Stomach (tissue), 9 donors: Measurements from ENCODE around the gene C16orf78. TPM values are rescaled to one million over a fixed set of nuclear protein-coding genes. Genes with fewer than 3 reads are reported as not detected.

ENCODE experiments used
- DNase-seq, 2 donors: peaks; one replicate each; pipeline versions ENCODE4 v3.0.0 to v3.0.0-alpha.2; 2013 to 2019
- H3K27ac ChIP-seq, 5 donors: fragments of 200-600 bp in 4 of 5; sonication (generic) in 4 of 5; one replicate each; pipeline ENCODE4 v1.5.1; 2013 to 2019; ENCODE audit warnings: mild to moderate bottlenecking in 1 of 5, moderate library complexity in 1 of 5
- H3K27me3 ChIP-seq, 3 donors: fragments of 200-600 bp; sonication (generic); one replicate each; pipeline ENCODE4 v1.5.1; 2017 to 2019; ENCODE audit warnings: mixed run types in 1 of 3
- H3K36me3 ChIP-seq, 4 donors: fragments of 200-600 bp; sonication (generic); 1 replicate in 3 of 4; 2 replicates in 1 of 4; pipeline ENCODE4 v1.5.1; 2016 to 2019
- H3K4me1 ChIP-seq, 4 donors: fragments of 200-600 bp; sonication (generic); one replicate each; pipeline ENCODE4 v1.5.1; 2016 to 2019
- H3K4me3 ChIP-seq, 4 donors: fragments of 200-600 bp; sonication (generic) in 3 of 4; one replicate each; pipeline ENCODE4 v1.5.1; 2016 to 2019; ENCODE audit warnings: mild to moderate bottlenecking in 1 of 4
- H3K9me3 ChIP-seq, 4 donors: fragments of 200-600 bp; sonication (generic); one replicate each; pipeline ENCODE4 v1.5.1; 2016 to 2019
- CTCF ChIP-seq, 7 experiments: fragments of 450-650 bp in 4 of 7; fragments of 200-600 bp in 3 of 7; sonication (generic) in 3 of 7; IDR thresholded peaks; one replicate each; pipeline ENCODE4 v1.5.1; 2016 to 2019; ENCODE audit warnings: antibody characterized with exemption in 7 of 7, control low read depth in 2 of 7, mild to moderate bottlenecking in 1 of 7
- EP300 ChIP-seq: sonication (generic); formaldehyde crosslinking; IDR thresholded peaks from one replicate; pipeline ENCODE4 v1.6.1; 2017; ENCODE audit warnings: antibody characterized with exemption
- POLR2A ChIP-seq, 4 donors: fragments of 450-650 bp; IDR thresholded peaks; one replicate each; pipeline ENCODE4 v1.6.1; 2016; ENCODE audit warnings: antibody characterized with exemption in 4 of 4, control low read depth in 2 of 4, mild to moderate bottlenecking in 1 of 4, moderate library complexity in 1 of 4
- POLR2AphosphoS5 ChIP-seq, 3 donors: sonication (generic); formaldehyde crosslinking; IDR thresholded peaks; one replicate each; pipeline ENCODE4 v1.6.1; 2016; ENCODE audit warnings: antibody characterized with exemption in 3 of 3
- WGBS, 5 donors: extraction: QIAGEN DNeasy Blood & Tissue Kit in 3 of 5; methylation state at CpG; one replicate each; pipeline versions ENCODE4 v1.1.5 to v1.1.7; 2013 to 2018; 5-methylcytosine and 5-hydroxymethylcytosine counted together
- intact Hi-C: fragments of 100-400 bp; cut with DNase I; formaldehyde crosslinking; loops from one replicate; pipeline ENCODE4 v1.15.1; 2023; ENCODE audit warnings: low total_unique reads
- polyA plus RNA-seq, 3 donors: library from polyadenylated mRNA; stranded (reverse); fragments of 200-250 nt; gene quantifications; one replicate each; pipeline ENCODE4 v1.2.3, GENCODE V29; 2013
- total RNA-seq, 5 donors: library from RNA; depleted of rRNA; stranded (reverse); fragments of >200 nt; gene quantifications; one replicate each; pipeline versions ENCODE4 v1.1.0 to v1.2.3, GENCODE V29; 2014 to 2016
- donor health status: healthy with polysubstance abuse.
- donor health status: Bipolar disorder and iron deficiency.
- donor health status: healthy.

The C16orf78 gene
- total and polyA plus RNA-seq, 8 donors: not detected

GRCh38 chr16:49398761-49399160 lies 25.2 kb downstream of the C16orf78 start:
- intact Hi-C loops: no loop called here
- DNase-seq: no peak
- no peak overlapping the region for H3K4me3 ChIP-seq
- peaks cover 0 to 9% (median 4%) of the 10 kb centered on the region in 4 donors for H3K9me3 ChIP-seq
- H3K27me3 ChIP-seq: peaks cover 0 to 20% (median 0%) of the 10 kb centered on the region in 3 donors
- TF ChIP-seq EP300 (no peak), CTCF (IDR thresholded peaks at IDR 0.05) (no peak), POLR2AphosphoS5 (IDR thresholded peaks at IDR 0.05) (no peak), POLR2A (IDR thresholded peaks at IDR 0.05) (no peak)
- H3K27ac ChIP-seq: no peak overlapping the region
- H3K36me3 ChIP-seq: no peaks in the 10 kb centered on the region
- WGBS, 5 donors: 84 to 90% (median 88%) methylated on average over 6 of the region's 6 CpGs
- no peaks in the 10 kb centered on the region for H3K4me1 ChIP-seq

- Histone ChIP-seq H3K4me1 (no peaks in the 10 kb centered on the region), H3K27ac (no peak overlapping the region)
- WGBS, 5 donors: 61 to 76% (median 69%) methylated on average over 9 of the region's 9 CpGs
These were observed 26.2 kb downstream of the C16orf78 start for GRCh38 chr16:49399594-49400364.

DNA sequence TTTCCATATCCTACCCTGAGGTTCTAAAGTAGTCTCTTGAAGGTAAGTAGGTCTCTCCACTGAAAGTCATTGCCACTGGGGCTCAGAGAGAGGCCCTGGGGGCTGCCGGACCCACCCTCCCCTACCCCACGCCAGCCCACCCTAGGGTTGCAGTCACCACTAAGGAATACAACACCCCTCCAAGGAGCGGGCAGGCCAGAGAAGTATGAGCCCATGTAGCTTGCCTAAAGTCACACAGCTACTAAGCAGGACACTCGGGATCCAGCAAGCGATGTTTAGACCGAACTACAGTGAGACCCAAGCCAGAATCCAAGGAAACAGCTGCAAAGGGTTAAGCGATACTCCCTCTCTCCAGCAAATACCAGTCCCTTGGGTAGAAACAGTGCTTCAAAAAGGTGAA lies 27.0 kb downstream of the C16orf78 start:
- Histone ChIP-seq H3K36me3 (no peaks in the 10 kb centered on the region), H3K27me3 (peaks cover 0 to 12% (median 0%) of the 10 kb centered on the region in 3 donors), H3K9me3 (peaks cover 0 to 9% (median 4%) of the 10 kb centered on the region in 4 donors), H3K27ac (no peak overlapping the region), H3K4me3 (no peak overlapping the region), H3K4me1 (no peaks in the 10 kb centered on the region)
- intact Hi-C loops: no loop called here
- TF ChIP-seq CTCF (IDR thresholded peaks at IDR 0.05) (no peak), POLR2A (IDR thresholded peaks at IDR 0.05) (no peak), EP300 (no peak), POLR2AphosphoS5 (IDR thresholded peaks at IDR 0.05) (no peak)
- whole genome bisulfite sequencing, 5 donors: 90 to 95% (median 92%) methylated on average over 7 of the region's 7 CpGs
- no peak for DNase-seq

More at GRCh38 chr16:49399594-49400364, 26.2 kb downstream of the C16orf78 start:
- intact Hi-C loops: no loop called here
- Histone ChIP-seq H3K36me3 (no peaks in the 10 kb centered on the region), H3K4me3 (no peak overlapping the region), H3K27me3 (peaks cover 0 to 20% (median 0%) of the 10 kb centered on the region in 3 donors), H3K9me3 (peaks cover 0 to 9% (median 4%) of the 10 kb centered on the region in 4 donors)
- TF ChIP-seq EP300: no peak
- TF ChIP-seq CTCF (IDR thresholded peaks at IDR 0.05): no peak
- TF ChIP-seq POLR2AphosphoS5 (IDR thresholded peaks at IDR 0.05): no peak
- no peak for TF ChIP-seq POLR2A (IDR thresholded peaks at IDR 0.05)
- DNase-seq: no peak

DNA sequence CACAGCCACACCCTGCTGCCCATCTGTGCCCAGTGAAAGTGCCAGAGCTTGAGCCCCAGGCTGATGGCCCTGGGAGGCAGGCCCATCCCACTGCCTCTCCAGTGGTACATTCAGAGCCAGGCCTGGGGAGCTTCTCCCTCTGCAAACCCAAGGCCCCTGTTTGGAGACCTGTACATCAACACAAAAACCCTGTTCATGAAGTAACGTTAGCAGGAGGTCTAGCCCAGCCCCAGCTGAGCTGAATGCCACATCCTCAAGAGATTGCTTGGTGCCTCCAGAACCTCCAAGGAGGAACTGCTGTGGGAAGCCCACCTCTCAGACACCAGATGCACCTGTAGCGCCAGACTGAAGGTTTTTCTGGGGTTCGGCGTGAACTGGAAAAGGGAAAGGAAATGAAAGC lies 31.5 kb downstream of the C16orf78 start:
- DNase-seq: no peak
- Histone ChIP-seq H3K9me3 (peaks cover 0 to 9% (median 4%) of the 10 kb centered on the region in 4 donors), H3K27me3 (no peaks in the 10 kb centered on the region), H3K36me3 (no peaks in the 10 kb centered on the region), H3K4me3 (no peak overlapping the region), H3K27ac (no peak overlapping the region), H3K4me1 (peaks cover 0 to 8% (median 4%) of the 10 kb centered on the region in 4 donors)
- 74 to 86% (median 82%) methylated on average over 4 of the region's 4 CpGs for WGBS, 5 donors
- intact Hi-C loops: loop anchor here (5.0 kb wide), 1 partner anchor 187 kb away; no protein-coding TSS in a partner anchor
- TF ChIP-seq POLR2AphosphoS5 (IDR thresholded peaks at IDR 0.05): no peak

DNA sequence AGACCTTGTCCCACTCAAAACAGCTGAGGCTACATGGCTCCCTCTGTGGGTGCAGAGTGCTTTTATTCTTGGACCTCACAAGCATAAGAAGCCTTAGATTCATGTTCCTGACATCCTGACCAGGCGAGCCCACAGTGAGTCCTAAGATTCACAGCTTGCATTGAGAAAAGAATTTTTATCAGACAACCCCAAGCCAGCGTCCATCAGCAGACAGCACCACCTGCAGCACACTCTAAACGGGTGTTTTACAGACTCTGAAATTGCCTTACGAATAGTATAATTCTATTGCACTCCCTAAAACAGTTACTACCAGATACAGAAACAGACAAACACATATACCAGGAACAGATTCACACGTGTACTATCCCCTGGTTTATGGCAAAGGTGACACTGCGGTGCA lies 31.9 kb downstream of the C16orf78 start:
- intact Hi-C loops: loop anchor here (5.0 kb wide), 1 partner anchor 187 kb away; no protein-coding TSS in a partner anchor
- H3K4me1 ChIP-seq: peaks cover 0 to 8% (median 4%) of the 10 kb centered on the region in 4 donors
- 59 to 70% (median 64%) methylated on average over 6 of the region's 6 CpGs for WGBS, 5 donors
- peaks cover 0 to 9% (median 4%) of the 10 kb centered on the region in 4 donors for H3K9me3 ChIP-seq
- H3K27ac ChIP-seq: no peak overlapping the region
- H3K27me3 ChIP-seq: no peaks in the 10 kb centered on the region
- H3K36me3 ChIP-seq: no peaks in the 10 kb centered on the region
- TF ChIP-seq EP300: no peak
- no peak overlapping the region for H3K4me3 ChIP-seq
- DNase-seq: no peak
